ENCODE measurements around the gene MYO7A.

Gene MYO7A

DNA sequence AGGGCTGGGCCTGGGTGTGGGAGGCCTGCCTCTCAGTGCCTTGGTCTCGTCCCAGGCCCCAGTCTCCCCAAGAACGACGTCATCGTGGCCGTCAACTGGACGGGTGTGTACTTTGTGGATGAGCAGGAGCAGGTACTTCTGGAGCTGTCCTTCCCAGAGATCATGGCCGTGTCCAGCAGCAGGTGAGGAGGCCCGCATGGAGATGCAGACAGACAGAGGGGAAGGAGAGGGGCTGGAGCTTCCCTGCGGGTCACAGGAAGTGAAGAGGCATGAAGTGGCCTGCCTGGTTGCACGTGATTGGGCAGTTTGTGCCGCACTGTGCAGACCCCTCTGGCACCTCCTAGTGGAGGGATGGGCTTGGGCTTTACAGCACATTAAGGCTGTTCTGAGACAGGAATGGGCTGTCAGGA lies 70.4 kb downstream of the MYO7A start:
- Histone ChIP-seq H3K4me1 (ENCODE audit: insufficient read depth, low read length, severe bottlenecking) (no peaks in the 10 kb centered on the region), H3K36me3 (ENCODE audit: insufficient read depth, low read length) (no peaks in the 10 kb centered on the region), H3K4me2 (ENCODE audit: low read length) (no peak overlapping the region; the same call in 1 of the 2 replicates), H3K9me2 (ENCODE audit: low read depth, low read length) (no peaks in the 10 kb centered on the region), H3K79me2 (ENCODE audit: insufficient read depth, low read length) (no peaks in the 10 kb centered on the region), H4K20me1 (ENCODE audit: insufficient read depth, low read length) (no peaks in the 10 kb centered on the region), H3K4me3 (ENCODE audit: low read depth, low read length, poor library complexity, severe bottlenecking) (no peak overlapping the region), H3K9ac (ENCODE audit: low read length) (no peak overlapping the region), H3K27ac (ENCODE audit: low read depth, low read length, poor library complexity, severe bottlenecking) (no peak overlapping the region), H3F3A (ENCODE audit: insufficient read depth, low read length) (no peaks in the 10 kb centered on the region), H3K27me3 (ENCODE audit: insufficient read depth, low read length) (no peaks in the 10 kb centered on the region), H3K9me3 (ENCODE audit: low read length) (no peaks in the 10 kb centered on the region), H2AFZ (ENCODE audit: low read length) (no peak overlapping the region)
- TF ChIP-seq, protein P1, sequence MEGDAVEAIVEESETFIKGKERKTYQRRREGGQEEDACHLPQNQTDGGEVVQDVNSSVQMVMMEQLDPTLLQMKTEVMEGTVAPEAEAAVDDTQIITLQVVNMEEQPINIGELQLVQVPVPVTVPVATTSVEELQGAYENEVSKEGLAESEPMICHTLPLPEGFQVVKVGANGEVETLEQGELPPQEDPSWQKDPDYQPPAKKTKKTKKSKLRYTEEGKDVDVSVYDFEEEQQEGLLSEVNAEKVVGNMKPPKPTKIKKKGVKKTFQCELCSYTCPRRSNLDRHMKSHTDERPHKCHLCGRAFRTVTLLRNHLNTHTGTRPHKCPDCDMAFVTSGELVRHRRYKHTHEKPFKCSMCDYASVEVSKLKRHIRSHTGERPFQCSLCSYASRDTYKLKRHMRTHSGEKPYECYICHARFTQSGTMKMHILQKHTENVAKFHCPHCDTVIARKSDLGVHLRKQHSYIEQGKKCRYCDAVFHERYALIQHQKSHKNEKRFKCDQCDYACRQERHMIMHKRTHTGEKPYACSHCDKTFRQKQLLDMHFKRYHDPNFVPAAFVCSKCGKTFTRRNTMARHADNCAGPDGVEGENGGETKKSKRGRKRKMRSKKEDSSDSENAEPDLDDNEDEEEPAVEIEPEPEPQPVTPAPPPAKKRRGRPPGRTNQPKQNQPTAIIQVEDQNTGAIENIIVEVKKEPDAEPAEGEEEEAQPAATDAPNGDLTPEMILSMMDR (IDR thresholded peaks at IDR 0.05; ENCODE audit: low read length) = peak; percentile 62
- no peak for TF ChIP-seq EZH2 (IDR thresholded peaks at IDR 0.05; ENCODE audit: borderline replicate concordance, low read length)

DNA sequence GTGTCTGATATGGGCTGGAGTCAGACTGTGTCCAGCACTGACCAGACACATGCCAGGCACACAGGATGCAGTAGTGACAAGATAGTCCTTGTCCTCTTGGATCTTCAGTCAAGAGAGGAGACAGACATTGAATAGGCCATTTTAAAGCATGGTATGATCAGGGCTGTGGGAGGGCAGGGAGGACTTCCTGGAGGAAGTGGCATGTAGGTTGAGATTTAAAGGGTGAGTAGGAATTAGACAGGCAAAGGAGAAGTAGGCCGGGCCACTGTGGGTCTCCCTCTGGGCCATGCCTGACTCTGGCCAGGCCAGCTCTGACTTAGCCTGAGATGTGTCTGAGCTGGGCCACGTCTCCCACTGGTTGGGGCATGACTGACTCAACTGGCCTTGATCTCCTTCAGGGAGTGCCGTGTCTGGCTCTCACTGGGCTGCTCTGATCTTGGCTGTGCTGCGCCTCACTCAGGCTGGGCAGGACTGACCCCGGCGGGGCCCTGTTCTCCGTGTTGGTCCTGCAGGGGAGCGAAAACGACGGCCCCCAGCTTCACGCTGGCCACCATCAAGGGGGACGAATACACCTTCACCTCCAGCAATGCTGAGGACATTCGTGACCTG lies 71.2 kb downstream of the MYO7A start:
- Histone ChIP-seq H3K27me3 (ENCODE audit: insufficient read depth, low read length) (no peaks in the 10 kb centered on the region), H3K4me2 (ENCODE audit: low read length) (no peak overlapping the region), H3K27ac (ENCODE audit: low read depth, low read length, poor library complexity, severe bottlenecking) (no peak overlapping the region), H3K4me3 (ENCODE audit: low read depth, low read length, poor library complexity, severe bottlenecking) (no peak overlapping the region), H3K4me1 (ENCODE audit: insufficient read depth, low read length, severe bottlenecking) (no peaks in the 10 kb centered on the region), H2AFZ (ENCODE audit: low read length) (no peak overlapping the region), H3K79me2 (ENCODE audit: insufficient read depth, low read length) (no peaks in the 10 kb centered on the region), H3K9me2 (ENCODE audit: low read depth, low read length) (no peaks in the 10 kb centered on the region), H3K9me3 (ENCODE audit: low read length) (no peaks in the 10 kb centered on the region), H3F3A (ENCODE audit: insufficient read depth, low read length) (no peaks in the 10 kb centered on the region), H3K36me3 (ENCODE audit: insufficient read depth, low read length) (no peaks in the 10 kb centered on the region), H4K20me1 (ENCODE audit: insufficient read depth, low read length) (no peaks in the 10 kb centered on the region), H3K9ac (ENCODE audit: low read length) (no peak overlapping the region)
- no peak for TF ChIP-seq EZH2 (IDR thresholded peaks at IDR 0.05; ENCODE audit: borderline replicate concordance, low read length)
- TF ChIP-seq, protein P1 (IDR thresholded peaks at IDR 0.05; ENCODE audit: low read length) = no peak

DNA sequence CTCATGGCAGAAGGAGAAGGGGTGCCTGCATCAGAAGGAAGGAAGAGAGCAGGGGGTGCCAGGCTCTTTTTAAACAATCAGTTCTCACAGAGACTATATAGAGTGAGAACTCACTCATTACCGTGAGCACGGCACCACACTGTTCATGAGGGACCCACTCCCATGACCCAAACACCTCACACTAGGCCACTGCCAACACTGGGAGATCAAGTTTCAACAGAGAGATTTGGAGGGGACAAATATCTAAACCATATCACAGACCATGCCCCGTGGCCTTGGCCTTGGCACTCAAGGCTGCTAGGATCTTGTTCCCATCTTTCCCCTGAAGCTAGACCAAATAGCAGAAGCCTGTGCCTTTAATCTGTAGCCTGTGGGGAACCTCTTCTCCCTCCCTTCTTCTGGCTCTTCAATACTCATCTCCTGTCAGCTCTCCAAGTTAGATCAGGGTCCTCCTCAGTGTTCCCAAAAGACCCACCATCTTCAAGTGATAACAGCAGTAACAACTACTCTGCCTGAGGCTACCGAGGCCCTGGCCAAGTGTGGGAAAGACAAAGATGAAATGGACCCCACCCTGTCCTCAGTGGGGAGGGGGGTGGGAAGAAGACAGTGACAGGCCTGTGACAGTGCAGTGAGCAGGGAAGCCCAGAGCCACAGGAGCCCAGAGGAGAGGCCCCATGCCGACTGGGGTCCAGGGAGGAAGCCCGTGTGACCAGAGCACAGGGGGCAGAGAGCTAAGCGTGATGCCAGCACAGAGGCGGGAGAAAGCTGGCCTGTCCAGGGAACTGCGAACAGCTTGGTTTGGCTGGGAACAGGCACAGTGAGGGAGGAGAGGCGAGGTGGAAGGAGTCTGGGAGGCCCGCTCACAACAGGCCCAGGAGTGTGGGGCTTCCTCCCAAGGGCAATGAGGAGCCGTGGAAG lies 72.6 kb downstream of the MYO7A start:
- Histone ChIP-seq H4K20me1 (ENCODE audit: insufficient read depth, low read length) (no peaks in the 10 kb centered on the region), H3K9me2 (ENCODE audit: low read depth, low read length) (no peaks in the 10 kb centered on the region), H3K4me1 (ENCODE audit: insufficient read depth, low read length, severe bottlenecking) (no peaks in the 10 kb centered on the region), H3K9me3 (ENCODE audit: low read length) (no peaks in the 10 kb centered on the region), H3K79me2 (ENCODE audit: insufficient read depth, low read length) (no peaks in the 10 kb centered on the region), H3F3A (ENCODE audit: insufficient read depth, low read length) (no peaks in the 10 kb centered on the region), H3K27ac (ENCODE audit: low read depth, low read length, poor library complexity, severe bottlenecking) (no peak overlapping the region), H3K36me3 (ENCODE audit: insufficient read depth, low read length) (no peaks in the 10 kb centered on the region), H3K9ac (ENCODE audit: low read length) (no peak overlapping the region), H2AFZ (ENCODE audit: low read length) (no peak overlapping the region), H3K4me2 (ENCODE audit: low read length) (no peak overlapping the region), H3K27me3 (ENCODE audit: insufficient read depth, low read length) (no peaks in the 10 kb centered on the region), H3K4me3 (ENCODE audit: low read depth, low read length, poor library complexity, severe bottlenecking) (no peak overlapping the region)
- TF ChIP-seq, protein P1 (IDR thresholded peaks at IDR 0.05; ENCODE audit: low read length) = no peak
- no peak for TF ChIP-seq EZH2 (IDR thresholded peaks at IDR 0.05; ENCODE audit: borderline replicate concordance, low read length)

All from OCI-LY1 (cell line).